Measurements from ENCODE around the gene HDGF. TPM values are rescaled to one million over a fixed set of nuclear protein-coding genes. Genes with fewer than 3 reads are reported as not detected.

HDGF gene
- total and polyA plus RNA-seq, 2 experiments from 2014 or later = 106 to 251 TPM

GRCh38 chr1:156775799-156776198, 24.3 kb upstream of the HDGF start (continued):
- TF ChIP-seq, protein P1, sequence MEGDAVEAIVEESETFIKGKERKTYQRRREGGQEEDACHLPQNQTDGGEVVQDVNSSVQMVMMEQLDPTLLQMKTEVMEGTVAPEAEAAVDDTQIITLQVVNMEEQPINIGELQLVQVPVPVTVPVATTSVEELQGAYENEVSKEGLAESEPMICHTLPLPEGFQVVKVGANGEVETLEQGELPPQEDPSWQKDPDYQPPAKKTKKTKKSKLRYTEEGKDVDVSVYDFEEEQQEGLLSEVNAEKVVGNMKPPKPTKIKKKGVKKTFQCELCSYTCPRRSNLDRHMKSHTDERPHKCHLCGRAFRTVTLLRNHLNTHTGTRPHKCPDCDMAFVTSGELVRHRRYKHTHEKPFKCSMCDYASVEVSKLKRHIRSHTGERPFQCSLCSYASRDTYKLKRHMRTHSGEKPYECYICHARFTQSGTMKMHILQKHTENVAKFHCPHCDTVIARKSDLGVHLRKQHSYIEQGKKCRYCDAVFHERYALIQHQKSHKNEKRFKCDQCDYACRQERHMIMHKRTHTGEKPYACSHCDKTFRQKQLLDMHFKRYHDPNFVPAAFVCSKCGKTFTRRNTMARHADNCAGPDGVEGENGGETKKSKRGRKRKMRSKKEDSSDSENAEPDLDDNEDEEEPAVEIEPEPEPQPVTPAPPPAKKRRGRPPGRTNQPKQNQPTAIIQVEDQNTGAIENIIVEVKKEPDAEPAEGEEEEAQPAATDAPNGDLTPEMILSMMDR (conservative IDR thresholded peaks at IDR 0.05; ENCODE audit: low read depth in 2 of 2) = no peak
- TF ChIP-seq ZNF331 (CRISPR knock-in tag; IDR thresholded peaks at IDR 0.05; ENCODE audit: low read depth) = no peak
- no peak for TF ChIP-seq STAT1 (IDR thresholded peaks at IDR 0.05; ENCODE audit: unreplicated experiment)
- TF ChIP-seq, protein P2, sequence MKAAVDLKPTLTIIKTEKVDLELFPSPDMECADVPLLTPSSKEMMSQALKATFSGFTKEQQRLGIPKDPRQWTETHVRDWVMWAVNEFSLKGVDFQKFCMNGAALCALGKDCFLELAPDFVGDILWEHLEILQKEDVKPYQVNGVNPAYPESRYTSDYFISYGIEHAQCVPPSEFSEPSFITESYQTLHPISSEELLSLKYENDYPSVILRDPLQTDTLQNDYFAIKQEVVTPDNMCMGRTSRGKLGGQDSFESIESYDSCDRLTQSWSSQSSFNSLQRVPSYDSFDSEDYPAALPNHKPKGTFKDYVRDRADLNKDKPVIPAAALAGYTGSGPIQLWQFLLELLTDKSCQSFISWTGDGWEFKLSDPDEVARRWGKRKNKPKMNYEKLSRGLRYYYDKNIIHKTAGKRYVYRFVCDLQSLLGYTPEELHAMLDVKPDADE (IDR thresholded peaks at IDR 0.05) = no peak

DNA sequence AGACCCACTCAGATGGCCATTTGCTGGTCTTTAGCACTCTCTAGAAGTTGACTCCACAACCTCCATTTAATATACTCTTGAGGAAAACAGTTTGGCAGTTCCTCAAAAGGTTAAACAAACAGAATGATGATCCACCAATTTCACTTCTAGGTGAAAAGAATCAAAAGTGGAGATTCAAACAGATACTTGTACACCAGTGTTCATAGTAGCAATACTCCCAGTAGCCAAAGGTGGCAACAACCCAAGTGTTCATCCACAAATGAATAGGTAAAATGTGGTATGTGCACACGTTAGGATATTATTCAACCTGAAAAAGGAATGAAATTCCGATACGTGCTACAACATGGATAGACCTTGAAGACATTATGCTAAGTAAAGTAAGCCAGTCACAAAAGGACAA, 22.1 kb upstream of the HDGF start:
- H3K9me3 Mint-ChIP-seq = no peaks in the 10 kb centered on the region
- H3K4me1 Mint-ChIP-seq = peaks cover 28% of the 10 kb centered on the region
- peaks cover 13% of the 10 kb centered on the region for H3F3A ChIP-seq (replicated peaks; ENCODE audit: low read depth)
- no peak overlapping the region for H2AFZ ChIP-seq
- no peak overlapping the region for H3K27ac ChIP-seq (ENCODE audit: low read depth)
- H3K4me3 ChIP-seq = no peak overlapping the region
- H3K36me3 ChIP-seq (ENCODE audit: insufficient read depth) = peaks cover 7% of the 10 kb centered on the region
- ATAC-seq (no peak), DNase-seq (ENCODE audit: low spot score) (no peak)
- no peak overlapping the region for H3K4me3 Mint-ChIP-seq
- H3K4me1 ChIP-seq (ENCODE audit: insufficient read depth) = peaks cover 22% of the 10 kb centered on the region
- no peaks in the 10 kb centered on the region for H3K9me2 ChIP-seq (ENCODE audit: insufficient read depth)
- H3K27ac Mint-ChIP-seq = no peak overlapping the region
- peaks cover 100% of the 10 kb centered on the region for H3K79me2 ChIP-seq (replicated peaks; ENCODE audit: insufficient read depth)
- H3K27me3 Mint-ChIP-seq (ENCODE audit: insufficient read depth, low read depth, poor library complexity) = peaks cover 11% of the 10 kb centered on the region
- TF ChIP-seq, protein P1 (conservative IDR thresholded peaks at IDR 0.05; ENCODE audit: low read depth in 2 of 2) = 0 out of 4 replicates have a peak, but pooled peaks of 1 of the 2 experiments have one; percentile 20
- TF ChIP-seq EZH2 (IDR thresholded peaks at IDR 0.05; ENCODE audit: low read depth, unreplicated experiment) (no peak), CREB1 (CRISPR knock-in tag; IDR thresholded peaks at IDR 0.05; ENCODE audit: low read depth) (no peak), ZNF114 (CRISPR knock-in tag; IDR thresholded peaks at IDR 0.05) (no peak)
- H3K4me2 ChIP-seq = no peak overlapping the region
- H4K20me1 ChIP-seq (replicated peaks; ENCODE audit: insufficient read depth) = peaks cover 83% of the 10 kb centered on the region
- peaks cover 40% of the 10 kb centered on the region for H3K36me3 Mint-ChIP-seq (ENCODE audit: low read depth)
- H3K27me3 ChIP-seq (ENCODE audit: insufficient read depth) = no peaks in the 10 kb centered on the region

Measured in GM23338 (cell line).